Skeletal muscle satellite cell (primary cell): ENCODE measurements around the gene PADI1.
A peak's percentile ranks its signal among the peaks of the same experiment; 100 is the strongest.

Experiments used
- H3K27me3 ChIP-seq: 2 replicates; pipeline ENCODE4 v1.7.0; 2013; ENCODE audit warnings: low read length; ENCODE audit not compliant: control insufficient read depth, insufficient read depth
- H3K36me3 ChIP-seq: 2 replicates; pipeline ENCODE4 v1.7.0; 2013; ENCODE audit warnings: mild to moderate bottlenecking, control low read depth, low read length; ENCODE audit not compliant: insufficient read depth
- H3K4me1 ChIP-seq: 2 replicates; pipeline ENCODE4 v1.7.0; 2013; ENCODE audit warnings: low read length; ENCODE audit not compliant: control insufficient read depth, insufficient read depth
- H3K4me2 ChIP-seq: 2 replicates; pipeline ENCODE4 v1.7.0; 2013; ENCODE audit warnings: mild to moderate bottlenecking, low read length
- H3K4me3 ChIP-seq: 2 replicates; pipeline ENCODE4 v1.7.0; 2013; ENCODE audit warnings: low read length
- H3K9ac ChIP-seq: 2 replicates; pipeline ENCODE4 v1.7.0; 2013; ENCODE audit warnings: mild to moderate bottlenecking, low read depth, low read length, moderate library complexity
- H3K9me3 ChIP-seq: replicated peaks from 2 replicates; pipeline ENCODE4 v1.7.0; 2013; ENCODE audit warnings: mild to moderate bottlenecking, control low read depth, low read length

PADI1 gene

GRCh38 chr1:17201201-17202021 is 3.5 kb upstream of the PADI1 start:
- Histone ChIP-seq H3K36me3 (no peaks in the 10 kb centered on the region), H3K4me3 (no peak overlapping the region), H3K4me2 (no peak overlapping the region), H3K9ac (no peak overlapping the region), H3K27me3 (no peaks in the 10 kb centered on the region), H3K9me3 (no peaks in the 10 kb centered on the region), H3K4me1 (peaks cover 16% of the 10 kb centered on the region)

DNA sequence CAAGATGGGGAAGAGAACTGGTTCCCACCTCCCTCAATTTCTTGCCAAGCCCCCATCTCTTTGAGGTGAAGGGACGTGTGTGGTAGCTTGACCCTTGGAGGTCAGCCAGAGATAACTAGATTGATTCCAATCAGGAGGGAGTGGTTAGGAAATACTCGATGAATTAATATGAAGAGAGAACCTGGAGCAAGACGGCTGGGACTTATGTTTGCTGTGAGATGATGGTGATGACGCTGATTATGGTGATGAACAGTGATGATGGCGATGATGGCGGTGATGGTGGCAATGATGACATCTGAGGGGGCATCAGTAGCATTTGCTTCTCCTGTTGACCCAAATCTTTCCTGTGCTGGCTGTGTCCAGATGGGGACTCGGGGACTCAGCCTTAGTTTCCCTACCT is 724 bp downstream of the PADI1 start:
- no peaks in the 10 kb centered on the region for H3K27me3 ChIP-seq
- H3K36me3 ChIP-seq, result no peaks in the 10 kb centered on the region
- H3K9me3 ChIP-seq, result no peaks in the 10 kb centered on the region
- no peak overlapping the region for H3K4me2 ChIP-seq
- H3K4me3 ChIP-seq, result no peak overlapping the region
- H3K4me1 ChIP-seq, result peaks cover 14% of the 10 kb centered on the region
- H3K9ac ChIP-seq, result no peak overlapping the region

DNA sequence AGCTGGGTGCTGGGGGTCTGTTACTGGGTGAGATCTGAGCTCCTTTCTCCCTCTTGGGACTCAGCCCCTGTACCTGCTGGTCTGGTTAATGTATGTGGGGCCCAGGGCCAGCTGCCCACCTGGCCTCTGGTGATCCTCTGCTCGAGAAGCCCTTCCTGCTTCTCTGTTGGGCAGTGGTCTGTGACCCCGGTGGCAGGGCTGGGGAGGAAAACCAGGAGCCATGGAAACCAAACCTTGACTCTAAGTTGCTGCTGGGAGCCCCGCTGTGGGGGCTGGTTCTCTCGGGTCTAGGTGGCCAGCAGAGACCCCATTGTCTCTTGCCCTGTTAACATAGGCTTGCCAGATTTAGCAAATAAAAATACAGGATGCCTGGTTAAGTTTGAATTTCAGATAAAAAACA is 1.3 kb downstream of the PADI1 start:
- H3K9ac ChIP-seq, result no peak overlapping the region

DNA sequence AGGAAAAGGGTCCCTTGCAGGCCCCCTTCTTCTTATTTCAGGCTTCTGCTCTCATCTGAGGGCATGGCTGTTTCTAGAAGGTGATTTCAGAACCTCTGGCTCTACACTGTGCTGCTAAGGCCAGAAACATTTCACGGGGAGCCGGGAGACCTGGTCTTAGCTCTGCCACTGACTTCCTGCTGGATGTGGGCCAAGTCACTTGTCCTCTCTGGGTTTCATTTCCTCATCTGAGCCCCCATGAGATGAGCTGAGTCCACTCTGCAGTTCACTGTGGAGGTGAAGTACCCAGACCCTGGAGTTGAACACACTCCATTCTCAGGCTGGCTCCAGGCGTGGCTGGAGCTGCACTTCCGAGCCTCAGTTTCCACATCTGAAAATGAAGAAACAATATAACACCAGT is 2.1 kb downstream of the PADI1 start:
- Histone ChIP-seq H3K27me3 (no peaks in the 10 kb centered on the region), H3K4me2 (no peak overlapping the region), H3K9ac (no peak overlapping the region), H3K9me3 (no peaks in the 10 kb centered on the region), H3K4me3 (no peak overlapping the region), H3K36me3 (no peaks in the 10 kb centered on the region), H3K4me1 (peaks cover 11% of the 10 kb centered on the region)

More for the DNA sequence above, 1.3 kb downstream of the PADI1 start:
- no peaks in the 10 kb centered on the region for H3K27me3 ChIP-seq
- H3K4me2 ChIP-seq, result no peak overlapping the region
- H3K36me3 ChIP-seq, result no peaks in the 10 kb centered on the region
- no peak overlapping the region for H3K4me3 ChIP-seq
- peaks cover 14% of the 10 kb centered on the region for H3K4me1 ChIP-seq
- no peaks in the 10 kb centered on the region for H3K9me3 ChIP-seq

DNA sequence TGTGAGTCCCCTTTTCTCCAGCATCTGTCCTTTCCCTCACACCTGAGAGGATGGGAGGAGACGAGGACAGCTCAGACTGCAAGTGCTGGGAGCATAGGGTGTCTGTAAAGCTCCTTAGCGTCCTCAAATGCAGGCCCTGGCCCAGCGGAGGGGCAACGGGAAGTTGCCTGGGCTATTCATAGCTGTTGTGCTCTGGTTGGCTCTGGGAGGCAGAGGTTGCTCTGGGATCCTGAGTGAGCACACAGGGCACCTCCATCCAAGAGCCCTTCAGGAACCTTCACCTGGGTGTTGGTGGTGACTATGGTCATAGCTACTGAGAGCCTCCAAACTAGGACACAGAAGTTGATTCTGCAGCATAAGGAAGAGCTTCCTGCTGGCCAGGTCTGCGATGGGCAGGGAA is 2.6 kb downstream of the PADI1 start:
- H3K9ac ChIP-seq, result no peak overlapping the region
- H3K36me3 ChIP-seq, result no peaks in the 10 kb centered on the region
- no peaks in the 10 kb centered on the region for H3K9me3 ChIP-seq
- no peak overlapping the region for H3K4me2 ChIP-seq
- H3K4me3 ChIP-seq, result no peak overlapping the region
- H3K27me3 ChIP-seq, result no peaks in the 10 kb centered on the region
- peaks cover 16% of the 10 kb centered on the region for H3K4me1 ChIP-seq

- H3K9ac ChIP-seq, result no peak overlapping the region
- H3K4me1 ChIP-seq, result peaks cover 21% of the 10 kb centered on the region
- no peak overlapping the region for H3K4me3 ChIP-seq
These were observed 3.1 kb downstream of the PADI1 start for GRCh38 chr1:17207966-17208418.

DNA sequence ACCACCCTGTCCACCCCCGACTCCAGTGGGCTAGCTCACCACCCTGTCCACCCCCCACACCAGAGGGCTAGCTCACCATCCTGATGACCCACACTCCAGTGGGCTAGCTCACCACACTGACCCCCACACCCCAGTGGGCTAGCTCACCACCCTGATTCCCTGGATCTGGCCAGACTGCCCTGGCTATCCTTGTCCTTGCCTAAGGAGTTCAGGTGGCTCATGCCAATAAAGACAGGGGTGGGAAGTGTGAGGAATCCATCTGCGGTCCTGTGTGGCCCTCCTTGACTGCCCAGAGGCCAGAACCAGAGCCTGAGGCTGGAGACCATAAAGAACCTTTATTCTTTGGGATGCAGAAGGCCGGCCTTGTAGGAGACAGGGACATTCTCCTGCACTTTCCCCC is 3.6 kb downstream of the PADI1 start:
- no peak overlapping the region for H3K9ac ChIP-seq
- no peak overlapping the region for H3K4me3 ChIP-seq
- no peaks in the 10 kb centered on the region for H3K36me3 ChIP-seq
- H3K27me3 ChIP-seq, result no peaks in the 10 kb centered on the region
- H3K4me1 ChIP-seq, result peaks cover 26% of the 10 kb centered on the region
- no peak overlapping the region for H3K4me2 ChIP-seq
- H3K9me3 ChIP-seq, result no peaks in the 10 kb centered on the region

More at GRCh38 chr1:17207966-17208418, 3.1 kb downstream of the PADI1 start:
- Histone ChIP-seq H3K27me3 (no peaks in the 10 kb centered on the region), H3K4me2 (no peak overlapping the region), H3K9me3 (no peaks in the 10 kb centered on the region), H3K36me3 (no peaks in the 10 kb centered on the region)

- Histone ChIP-seq H3K4me2 (no peak overlapping the region), H3K27me3 (no peaks in the 10 kb centered on the region), H3K9ac (no peak overlapping the region), H3K36me3 (no peaks in the 10 kb centered on the region), H3K4me3 (no peak overlapping the region), H3K9me3 (no peaks in the 10 kb centered on the region), H3K4me1 (peaks cover 27% of the 10 kb centered on the region)
These were observed 4.5 kb downstream of the PADI1 start for GRCh38 chr1:17209430-17209829.

DNA sequence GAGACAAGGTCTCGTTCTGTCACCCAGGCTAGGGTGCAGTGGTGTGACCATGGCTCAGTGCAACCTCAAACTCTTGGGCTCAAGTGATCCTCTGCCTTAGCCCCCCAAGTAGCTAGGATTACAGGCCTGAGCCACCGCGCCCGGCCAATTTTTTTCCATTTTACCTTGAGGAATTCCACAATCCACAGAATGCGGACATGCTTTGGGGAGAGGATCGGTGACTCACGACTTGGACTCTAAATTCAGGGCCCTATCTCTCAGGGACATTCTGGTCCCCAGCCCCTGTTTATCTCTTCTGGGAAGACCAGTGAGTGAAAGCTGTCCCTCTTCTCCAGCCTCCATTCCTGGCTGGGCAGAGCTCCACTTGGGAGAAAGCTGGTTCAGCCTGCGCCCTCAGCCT is 5.2 kb downstream of the PADI1 start:
- Histone ChIP-seq H3K9ac (no peak overlapping the region), H3K4me2 (no peak overlapping the region), H3K4me3 (no peak overlapping the region), H3K4me1 (peaks cover 33% of the 10 kb centered on the region), H3K36me3 (no peaks in the 10 kb centered on the region), H3K9me3 (no peaks in the 10 kb centered on the region), H3K27me3 (no peaks in the 10 kb centered on the region)

GRCh38 chr1:17211377-17211776 is 6.4 kb downstream of the PADI1 start:
- Histone ChIP-seq H3K9ac (no peak overlapping the region), H3K4me1 (peaks cover 42% of the 10 kb centered on the region), H3K36me3 (no peaks in the 10 kb centered on the region), H3K9me3 (no peaks in the 10 kb centered on the region), H3K4me3 (no peak overlapping the region), H3K4me2 (no peak overlapping the region), H3K27me3 (no peaks in the 10 kb centered on the region)

- Histone ChIP-seq H3K4me2 (no peak overlapping the region), H3K36me3 (no peaks in the 10 kb centered on the region), H3K9me3 (no peaks in the 10 kb centered on the region), H3K4me1 (peaks cover 42% of the 10 kb centered on the region), H3K27me3 (no peaks in the 10 kb centered on the region), H3K9ac (no peak overlapping the region), H3K4me3 (no peak overlapping the region)
These were observed 7.1 kb downstream of the PADI1 start for GRCh38 chr1:17212009-17212408.

- Histone ChIP-seq H3K36me3 (no peaks in the 10 kb centered on the region), H3K9ac (no peak overlapping the region), H3K27me3 (no peaks in the 10 kb centered on the region), H3K9me3 (no peaks in the 10 kb centered on the region), H3K4me1 (peaks cover 41% of the 10 kb centered on the region), H3K4me3 (no peak overlapping the region), H3K4me2 (peak overlapping the region; percentile 50)
These were observed 7.7 kb downstream of the PADI1 start for GRCh38 chr1:17212487-17213121.
